Measurements from ENCODE around the gene ARSI.

Gene ARSI

GRCh38 chr5:150313921-150314716 is 11.4 kb upstream of the ARSI start:
- H3K9me3 ChIP-seq (ENCODE audit: control insufficient read depth, low read length), result no peaks in the 10 kb centered on the region
- H3K27me3 ChIP-seq (ENCODE audit: control insufficient read depth, insufficient read depth, low read length), result no peaks in the 10 kb centered on the region
- no peak overlapping the region for H3K9ac ChIP-seq (ENCODE audit: low read length)
- no peaks in the 10 kb centered on the region for H3K36me3 ChIP-seq (ENCODE audit: control insufficient read depth, insufficient read depth, low read length)
- no peak overlapping the region for H3K4me3 ChIP-seq (ENCODE audit: low read length)
- peaks cover 3% of the 10 kb centered on the region for H3K4me1 ChIP-seq (ENCODE audit: control insufficient read depth, insufficient read depth, low read length)

- Histone ChIP-seq H3K9me3 (ENCODE audit: control insufficient read depth, low read length) (no peaks in the 10 kb centered on the region), H3K9ac (ENCODE audit: low read length) (no peak overlapping the region), H3K36me3 (ENCODE audit: control insufficient read depth, insufficient read depth, low read length) (no peaks in the 10 kb centered on the region), H3K4me3 (ENCODE audit: low read length) (no peak overlapping the region), H3K4me1 (ENCODE audit: control insufficient read depth, insufficient read depth, low read length) (no peaks in the 10 kb centered on the region), H3K27me3 (ENCODE audit: control insufficient read depth, insufficient read depth, low read length) (no peaks in the 10 kb centered on the region)
Observed at GRCh38 chr5:150313501-150313900, 10.8 kb upstream of the ARSI start.

- H3K4me1 ChIP-seq (ENCODE audit: control insufficient read depth, insufficient read depth, low read length), result no peaks in the 10 kb centered on the region
- no peak overlapping the region for H3K4me3 ChIP-seq (ENCODE audit: low read length)
- no peaks in the 10 kb centered on the region for H3K9me3 ChIP-seq (ENCODE audit: control insufficient read depth, low read length)
- no peak overlapping the region for H3K9ac ChIP-seq (ENCODE audit: low read length)
- H3K27me3 ChIP-seq (ENCODE audit: control insufficient read depth, insufficient read depth, low read length), result no peaks in the 10 kb centered on the region
- H3K36me3 ChIP-seq (ENCODE audit: control insufficient read depth, insufficient read depth, low read length), result no peaks in the 10 kb centered on the region
Observed at GRCh38 chr5:150312518-150312917, 9.8 kb upstream of the ARSI start.

GRCh38 chr5:150311015-150311692 is 8.4 kb upstream of the ARSI start:
- H3K9me3 ChIP-seq (ENCODE audit: control insufficient read depth, low read length), result no peaks in the 10 kb centered on the region

GRCh38 chr5:150310246-150310645 is 7.5 kb upstream of the ARSI start:
- Histone ChIP-seq H3K9ac (ENCODE audit: low read length) (no peak overlapping the region), H3K9me3 (ENCODE audit: control insufficient read depth, low read length) (no peaks in the 10 kb centered on the region), H3K27me3 (ENCODE audit: control insufficient read depth, insufficient read depth, low read length) (no peaks in the 10 kb centered on the region), H3K4me3 (ENCODE audit: low read length) (no peak overlapping the region), H3K36me3 (ENCODE audit: control insufficient read depth, insufficient read depth, low read length) (no peaks in the 10 kb centered on the region), H3K4me1 (ENCODE audit: control insufficient read depth, insufficient read depth, low read length) (no peaks in the 10 kb centered on the region)

More at GRCh38 chr5:150311015-150311692, 8.4 kb upstream of the ARSI start:
- Histone ChIP-seq H3K9ac (ENCODE audit: low read length) (no peak overlapping the region), H3K4me1 (ENCODE audit: control insufficient read depth, insufficient read depth, low read length) (no peaks in the 10 kb centered on the region), H3K27me3 (ENCODE audit: control insufficient read depth, insufficient read depth, low read length) (no peaks in the 10 kb centered on the region), H3K4me3 (ENCODE audit: low read length) (no peak overlapping the region), H3K36me3 (ENCODE audit: control insufficient read depth, insufficient read depth, low read length) (no peaks in the 10 kb centered on the region)

- Histone ChIP-seq H3K4me1 (ENCODE audit: control insufficient read depth, insufficient read depth, low read length) (no peaks in the 10 kb centered on the region), H3K4me3 (ENCODE audit: low read length) (no peak overlapping the region), H3K9me3 (ENCODE audit: control insufficient read depth, low read length) (no peaks in the 10 kb centered on the region), H3K9ac (ENCODE audit: low read length) (no peak overlapping the region), H3K27me3 (ENCODE audit: control insufficient read depth, insufficient read depth, low read length) (no peaks in the 10 kb centered on the region), H3K36me3 (ENCODE audit: control insufficient read depth, insufficient read depth, low read length) (no peaks in the 10 kb centered on the region)
Observed at GRCh38 chr5:150309886-150310239, 7.2 kb upstream of the ARSI start.

- H3K9ac ChIP-seq (ENCODE audit: low read length), result no peak overlapping the region
- H3K4me1 ChIP-seq (ENCODE audit: control insufficient read depth, insufficient read depth, low read length), result no peaks in the 10 kb centered on the region
- H3K27me3 ChIP-seq (ENCODE audit: control insufficient read depth, insufficient read depth, low read length), result no peaks in the 10 kb centered on the region
- no peaks in the 10 kb centered on the region for H3K9me3 ChIP-seq (ENCODE audit: control insufficient read depth, low read length)
- no peak overlapping the region for H3K4me3 ChIP-seq (ENCODE audit: low read length)
- H3K36me3 ChIP-seq (ENCODE audit: control insufficient read depth, insufficient read depth, low read length), result no peaks in the 10 kb centered on the region
Observed at GRCh38 chr5:150309101-150309885, 6.6 kb upstream of the ARSI start.

GRCh38 chr5:150307617-150308426 is 5.1 kb upstream of the ARSI start:
- no peak overlapping the region for H3K4me3 ChIP-seq (ENCODE audit: low read length)

GRCh38 chr5:150306775-150307174 is 4.1 kb upstream of the ARSI start:
- no peak overlapping the region for H3K9ac ChIP-seq (ENCODE audit: low read length)
- H3K9me3 ChIP-seq (ENCODE audit: control insufficient read depth, low read length), result no peaks in the 10 kb centered on the region
- peaks cover 4% of the 10 kb centered on the region for H3K4me1 ChIP-seq (ENCODE audit: control insufficient read depth, insufficient read depth, low read length)
- no peaks in the 10 kb centered on the region for H3K36me3 ChIP-seq (ENCODE audit: control insufficient read depth, insufficient read depth, low read length)
- H3K27me3 ChIP-seq (ENCODE audit: control insufficient read depth, insufficient read depth, low read length), result peaks cover 15% of the 10 kb centered on the region
- H3K4me3 ChIP-seq (ENCODE audit: low read length), result no peak overlapping the region

More at GRCh38 chr5:150307617-150308426, 5.1 kb upstream of the ARSI start:
- Histone ChIP-seq H3K9me3 (ENCODE audit: control insufficient read depth, low read length) (no peaks in the 10 kb centered on the region), H3K36me3 (ENCODE audit: control insufficient read depth, insufficient read depth, low read length) (no peaks in the 10 kb centered on the region), H3K27me3 (ENCODE audit: control insufficient read depth, insufficient read depth, low read length) (peaks cover 7% of the 10 kb centered on the region), H3K4me1 (ENCODE audit: control insufficient read depth, insufficient read depth, low read length) (no peaks in the 10 kb centered on the region), H3K9ac (ENCODE audit: low read length) (no peak overlapping the region)

GRCh38 chr5:150305557-150305956 is 2.9 kb upstream of the ARSI start:
- H3K9me3 ChIP-seq (ENCODE audit: control insufficient read depth, low read length), result no peaks in the 10 kb centered on the region
- peaks cover 4% of the 10 kb centered on the region for H3K4me1 ChIP-seq (ENCODE audit: control insufficient read depth, insufficient read depth, low read length)
- H3K36me3 ChIP-seq (ENCODE audit: control insufficient read depth, insufficient read depth, low read length), result no peaks in the 10 kb centered on the region
- H3K4me3 ChIP-seq (ENCODE audit: low read length), result no peak overlapping the region
- H3K27me3 ChIP-seq (ENCODE audit: control insufficient read depth, insufficient read depth, low read length), result peaks cover 23% of the 10 kb centered on the region
- no peak overlapping the region for H3K9ac ChIP-seq (ENCODE audit: low read length)

GRCh38 chr5:150305095-150305494 is 2.4 kb upstream of the ARSI start:
- H3K9me3 ChIP-seq (ENCODE audit: control insufficient read depth, low read length), result no peaks in the 10 kb centered on the region
- no peaks in the 10 kb centered on the region for H3K36me3 ChIP-seq (ENCODE audit: control insufficient read depth, insufficient read depth, low read length)
- H3K4me1 ChIP-seq (ENCODE audit: control insufficient read depth, insufficient read depth, low read length), result peaks cover 4% of the 10 kb centered on the region
- no peak overlapping the region for H3K9ac ChIP-seq (ENCODE audit: low read length)
- H3K27me3 ChIP-seq (ENCODE audit: control insufficient read depth, insufficient read depth, low read length), result peaks cover 25% of the 10 kb centered on the region
- no peak overlapping the region for H3K4me3 ChIP-seq (ENCODE audit: low read length)

Data from mucosa of stomach (tissue), 1 donor.